ENCODE data around the gene APAF1. TPM values are rescaled to one million over a fixed set of nuclear protein-coding genes. Genes with fewer than 3 reads are reported as not detected.
"Not testable (repeated sequence)": the region's sequence is repeated elsewhere in the genome, so short reads cannot be mapped to it uniquely, and the experiment has no call there.

Gene APAF1
- polyA plus RNA-seq, 3 donors, result 29.5 to 36.7 (median 30.0) TPM

DNA sequence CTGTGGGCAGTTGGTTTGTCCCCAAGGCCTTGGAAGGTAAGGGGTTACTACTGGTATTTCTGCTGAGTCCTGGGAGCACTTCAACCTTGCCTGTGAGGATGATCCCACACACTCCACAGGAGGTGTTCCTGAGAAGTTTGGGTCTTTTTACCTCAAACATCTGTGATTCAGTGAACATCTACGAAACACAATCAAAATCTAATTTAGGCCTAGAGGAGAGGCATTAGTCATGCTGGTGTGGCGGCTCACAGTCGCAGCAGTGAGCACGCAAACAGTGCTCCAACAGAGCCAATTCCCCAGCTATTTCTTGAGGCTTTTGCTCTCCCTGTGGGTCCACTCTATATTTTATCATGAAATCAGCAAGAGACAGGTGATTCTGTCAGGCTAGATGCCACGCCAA lies 107.6 kb downstream of the APAF1 start:
- whole genome bisulfite sequencing (ENCODE audit: insufficient coverage), result 68% methylated on average over 3 of the region's 5 CpGs
- H3K9ac ChIP-seq (ENCODE audit: insufficient read depth, low read length, poor library complexity, severe bottlenecking), result no peak overlapping the region
- no peaks in the 10 kb centered on the region for H3K36me3 ChIP-seq (replicated peaks in 1 of 2; ENCODE audit: control insufficient read depth in 1 of 2, insufficient read depth in 2 of 2, low read length in 2 of 2)
- TF ChIP-seq CTCF (IDR thresholded peaks at IDR 0.05), result no peak
- Mint-ChIP-seq H3K9me3 (peaks cover 0 to 2% (median 0%) of the 10 kb centered on the region in 7 donors), H3K36me3 (no peaks in the 10 kb centered on the region), H3K27me3 (ENCODE audit: low read depth in 3 of 3) (peaks cover 17 to 25% (median 23%) of the 10 kb centered on the region in 3 donors), H3K4me1 (no peaks in the 10 kb centered on the region), H3K4me3 (no peak overlapping the region), H3K27ac (no peak overlapping the region)
- H3K79me2 ChIP-seq (ENCODE audit: insufficient read depth, low read length), result no peaks in the 10 kb centered on the region
- H3K4me1 ChIP-seq (ENCODE audit: control insufficient read depth in 1 of 2, insufficient read depth in 2 of 2, low read length in 2 of 2), result no peaks in the 10 kb centered on the region
- no peak overlapping the region for H3K4me3 ChIP-seq (replicated peaks in 1 of 3; ENCODE audit: low read depth in 2 of 3, low read length in 3 of 3)
- DNase-seq, result no peak
- H3K27ac ChIP-seq (ENCODE audit: low read depth in 1 of 2, low read length in 2 of 2), result no peak overlapping the region
- peaks cover under 1 to 8% of the 10 kb centered on the region in 2 donors for H3K27me3 ChIP-seq (ENCODE audit: control insufficient read depth in 2 of 2, insufficient read depth in 2 of 2, low read length in 2 of 2)
- no peaks in the 10 kb centered on the region for H4K20me1 ChIP-seq (ENCODE audit: insufficient read depth, low read length)
- no peak overlapping the region for H2AFZ ChIP-seq (ENCODE audit: insufficient read depth, low read depth, low read length, poor library complexity, severe bottlenecking)
- intact Hi-C loops (cut with micrococcal nuclease), result no loop called here
- H3K9me3 ChIP-seq (replicated peaks in 1 of 2; ENCODE audit: control insufficient read depth in 1 of 2, insufficient read depth in 1 of 2, low read length in 2 of 2), result no peaks in the 10 kb centered on the region
- H3K4me2 ChIP-seq (replicated peaks; ENCODE audit: extremely low read depth, low read length, poor library complexity, severe bottlenecking), result no peak overlapping the region

GRCh38 chr12:98754095-98754494 lies 109.0 kb downstream of the APAF1 start:
- 86% methylated on average over 5 of the region's 5 CpGs for WGBS (ENCODE audit: insufficient coverage)
- H3K4me2 ChIP-seq (replicated peaks; ENCODE audit: extremely low read depth, low read length, poor library complexity, severe bottlenecking), result no peak overlapping the region
- no peaks in the 10 kb centered on the region for H3K79me2 ChIP-seq (ENCODE audit: insufficient read depth, low read length)
- intact Hi-C loops (cut with micrococcal nuclease), result no loop called here
- no peak overlapping the region for H2AFZ ChIP-seq (ENCODE audit: insufficient read depth, low read depth, low read length, poor library complexity, severe bottlenecking)
- H3K36me3 Mint-ChIP-seq, result no peaks in the 10 kb centered on the region
- no peaks in the 10 kb centered on the region for H3K4me1 Mint-ChIP-seq
- H3K4me3 Mint-ChIP-seq, result no peak overlapping the region
- no peak for TF ChIP-seq CTCF (IDR thresholded peaks at IDR 0.05)
- peaks cover 0 to 2% (median 0%) of the 10 kb centered on the region in 7 donors for H3K9me3 Mint-ChIP-seq
- no peaks in the 10 kb centered on the region for H3K27me3 ChIP-seq (ENCODE audit: control insufficient read depth in 2 of 2, insufficient read depth in 2 of 2, low read length in 2 of 2)
- H3K36me3 ChIP-seq (replicated peaks in 1 of 2; ENCODE audit: control insufficient read depth in 1 of 2, insufficient read depth in 2 of 2, low read length in 2 of 2), result no peaks in the 10 kb centered on the region
- H3K9ac ChIP-seq (ENCODE audit: insufficient read depth, low read length, poor library complexity, severe bottlenecking), result no peak overlapping the region
- no peaks in the 10 kb centered on the region for H3K9me3 ChIP-seq (replicated peaks in 1 of 2; ENCODE audit: control insufficient read depth in 1 of 2, insufficient read depth in 1 of 2, low read length in 2 of 2)
- no peaks in the 10 kb centered on the region for H4K20me1 ChIP-seq (ENCODE audit: insufficient read depth, low read length)
- H3K27me3 Mint-ChIP-seq (ENCODE audit: low read depth in 3 of 3), result peaks cover 12 to 16% (median 14%) of the 10 kb centered on the region in 3 donors
- no peaks in the 10 kb centered on the region for H3K4me1 ChIP-seq (ENCODE audit: control insufficient read depth in 1 of 2, insufficient read depth in 2 of 2, low read length in 2 of 2)
- no peak overlapping the region for H3K27ac ChIP-seq (ENCODE audit: low read depth in 1 of 2, low read length in 2 of 2)
- no peak overlapping the region for H3K27ac Mint-ChIP-seq
- no peak overlapping the region for H3K4me3 ChIP-seq (replicated peaks in 1 of 3; ENCODE audit: low read depth in 2 of 3, low read length in 3 of 3)
- DNase-seq, result no peak

GRCh38 chr12:98755855-98756254 lies 110.8 kb downstream of the APAF1 start:
- intact Hi-C loops (cut with micrococcal nuclease); H4K20me1 ChIP-seq (ENCODE audit: insufficient read depth, low read length): not testable (repeated sequence)

More at GRCh38 chr12:98755855-98756254, 110.8 kb downstream of the APAF1 start:
- H3K36me3 ChIP-seq (replicated peaks in 1 of 2; ENCODE audit: control insufficient read depth in 1 of 2, insufficient read depth in 2 of 2, low read length in 2 of 2); H3K27me3 Mint-ChIP-seq (ENCODE audit: low read depth in 3 of 3); H2AFZ ChIP-seq (ENCODE audit: insufficient read depth, low read depth, low read length, poor library complexity, severe bottlenecking); H3K4me1 ChIP-seq (ENCODE audit: control insufficient read depth in 1 of 2, insufficient read depth in 2 of 2, low read length in 2 of 2); H3K9me3 ChIP-seq (replicated peaks in 1 of 2; ENCODE audit: control insufficient read depth in 1 of 2, insufficient read depth in 1 of 2, low read length in 2 of 2); H3K79me2 ChIP-seq (ENCODE audit: insufficient read depth, low read length); H3K9me3 Mint-ChIP-seq; H3K4me2 ChIP-seq (replicated peaks; ENCODE audit: extremely low read depth, low read length, poor library complexity, severe bottlenecking); DNase-seq; H3K27ac ChIP-seq (ENCODE audit: low read depth in 1 of 2, low read length in 2 of 2); H3K9ac ChIP-seq (ENCODE audit: insufficient read depth, low read length, poor library complexity, severe bottlenecking); H3K36me3 Mint-ChIP-seq; H3K27me3 ChIP-seq (ENCODE audit: control insufficient read depth in 2 of 2, insufficient read depth in 2 of 2, low read length in 2 of 2); H3K4me3 Mint-ChIP-seq; H3K4me1 Mint-ChIP-seq; H3K27ac Mint-ChIP-seq; H3K4me3 ChIP-seq (replicated peaks in 1 of 3; ENCODE audit: low read depth in 2 of 3, low read length in 3 of 3): not testable (repeated sequence)
- WGBS (ENCODE audit: insufficient coverage), result 100% methylated on average over 1 of the region's 5 CpGs
